Epithelial cell of proximal tubule (primary cell): Measurements from ENCODE around the gene NUDT3. TPM values are rescaled to one million over a fixed set of nuclear protein-coding genes. Genes with fewer than 3 reads are reported as not detected.

ENCODE experiments used
- DNase-seq: peaks from one replicate; pipeline ENCODE4 v3.0.0-alpha.2; 2011; ENCODE audit warnings: low read depth
- H3K4me3 ChIP-seq: 2 replicates; pipeline ENCODE4 v1.5.1; 2011; ENCODE audit warnings: low read depth, mild to moderate bottlenecking, low read length
- total RNA-seq: library from RNA; depleted of rRNA; stranded (reverse); fragments of >200 nt; gene quantifications from 2 replicates; pipeline ENCODE4 v1.2.3, GENCODE V29; 2015
- TF ChIP-seq, protein P1 (sequence below): conservative IDR thresholded peaks from 2 replicates; pipeline ENCODE4 v1.5.1; 2012; ENCODE audit warnings: low read depth, mild to moderate bottlenecking, low read length

Gene NUDT3
- total RNA-seq, 1 donor from 2014 or later = 16.7 TPM

DNA sequence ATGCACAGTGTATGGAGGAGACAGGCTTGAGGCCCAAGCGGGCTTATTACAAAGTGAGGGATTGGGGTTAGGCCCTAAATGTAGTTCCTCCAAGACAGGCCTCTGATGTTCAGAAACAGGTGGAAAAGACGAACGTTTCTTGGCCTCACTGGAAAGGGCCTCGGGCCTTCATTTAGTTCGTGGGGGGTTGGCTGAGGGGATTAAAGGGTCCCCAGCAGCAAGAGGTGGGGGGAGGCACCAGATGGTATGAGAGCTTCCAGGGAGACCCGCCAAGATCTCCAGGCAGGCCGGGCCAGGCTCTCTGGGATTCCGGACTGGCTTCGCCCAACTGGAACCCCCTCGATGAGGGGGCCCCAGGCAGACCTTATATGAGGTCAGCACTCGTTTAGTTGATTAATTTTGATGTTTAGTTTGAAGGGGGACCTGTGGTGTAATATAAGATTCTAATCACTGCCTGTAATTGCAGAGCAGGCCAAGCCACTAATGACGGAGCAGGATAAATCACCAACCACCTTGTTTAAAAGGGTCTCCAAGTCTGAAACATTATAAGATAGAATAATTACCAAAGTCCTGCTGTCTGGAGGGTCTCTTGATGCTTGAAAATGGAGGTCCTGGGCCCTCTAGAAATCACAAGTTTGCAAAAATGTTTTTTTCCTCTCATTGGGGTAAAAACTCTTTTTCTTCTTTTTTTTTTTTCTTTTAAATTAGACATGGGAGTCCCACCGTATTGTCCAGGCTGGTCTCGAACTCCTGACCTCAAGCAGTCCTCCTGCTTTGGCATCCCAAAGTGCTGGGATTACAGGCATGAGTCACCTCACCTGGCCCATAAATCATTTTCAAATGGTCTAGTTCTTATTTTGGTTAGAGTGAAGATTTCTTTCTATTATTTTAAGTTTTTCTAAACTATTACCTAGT, 153.6 kb downstream of the NUDT3 start:
- peak overlapping the region; percentile 89 for H3K4me3 ChIP-seq
- TF ChIP-seq, protein P1, sequence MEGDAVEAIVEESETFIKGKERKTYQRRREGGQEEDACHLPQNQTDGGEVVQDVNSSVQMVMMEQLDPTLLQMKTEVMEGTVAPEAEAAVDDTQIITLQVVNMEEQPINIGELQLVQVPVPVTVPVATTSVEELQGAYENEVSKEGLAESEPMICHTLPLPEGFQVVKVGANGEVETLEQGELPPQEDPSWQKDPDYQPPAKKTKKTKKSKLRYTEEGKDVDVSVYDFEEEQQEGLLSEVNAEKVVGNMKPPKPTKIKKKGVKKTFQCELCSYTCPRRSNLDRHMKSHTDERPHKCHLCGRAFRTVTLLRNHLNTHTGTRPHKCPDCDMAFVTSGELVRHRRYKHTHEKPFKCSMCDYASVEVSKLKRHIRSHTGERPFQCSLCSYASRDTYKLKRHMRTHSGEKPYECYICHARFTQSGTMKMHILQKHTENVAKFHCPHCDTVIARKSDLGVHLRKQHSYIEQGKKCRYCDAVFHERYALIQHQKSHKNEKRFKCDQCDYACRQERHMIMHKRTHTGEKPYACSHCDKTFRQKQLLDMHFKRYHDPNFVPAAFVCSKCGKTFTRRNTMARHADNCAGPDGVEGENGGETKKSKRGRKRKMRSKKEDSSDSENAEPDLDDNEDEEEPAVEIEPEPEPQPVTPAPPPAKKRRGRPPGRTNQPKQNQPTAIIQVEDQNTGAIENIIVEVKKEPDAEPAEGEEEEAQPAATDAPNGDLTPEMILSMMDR = no peak
- no peak for DNase-seq

GRCh38 chr6:34237722-34238584, 154.5 kb downstream of the NUDT3 start:
- H3K4me3 ChIP-seq = peak overlapping the region; percentile 89
- DNase-seq = no peak
- TF ChIP-seq, protein P1 = peak; percentile 27

GRCh38 chr6:34237316-34237721, 155.2 kb downstream of the NUDT3 start:
- TF ChIP-seq, protein P1 = no peak
- no peak for DNase-seq
- peak overlapping the region; percentile 89 for H3K4me3 ChIP-seq

- no peak for DNase-seq
- TF ChIP-seq, protein P1 = no peak
- H3K4me3 ChIP-seq = peak within 1 kb of the TSS; percentile 89
Observed at GRCh38 chr6:34236443-34237315, 155.8 kb downstream of the NUDT3 start, which contains the start of gene HMGA1. TSS of gene HMGA1 (plus strand) at chr6:34236873. CDS start at chr6:34240781, 3,908 bp downstream.

GRCh38 chr6:34236131-34236442, 156.4 kb downstream of the NUDT3 start:
- no peak for DNase-seq
- peak overlapping the region; percentile 71 for H3K4me3 ChIP-seq
- TF ChIP-seq, protein P1 = no peak
